HEK293 (cell line): ENCODE data around the gene NFYB.

Experiments
- TCF7L2 ChIP-seq: IDR thresholded peaks from 2 replicates; pipeline ENCODE4 v1.6.1; 2011; ENCODE audit warnings: low read depth, mild to moderate bottlenecking, inconsistent platforms, low read length, moderate library complexity, borderline replicate concordance
- ZNF174 ChIP-seq: fragments of 450-650 bp; formaldehyde crosslinking; IDR thresholded peaks from 2 replicates; pipeline ENCODE4 v1.5.0; 2017; ENCODE audit warnings: missing biosample characterization, mild to moderate bottlenecking, missing genetic modification characterization
- ZNF350 ChIP-seq: fragments of 450-650 bp; formaldehyde crosslinking; IDR thresholded peaks from 2 replicates; pipeline ENCODE4 v1.5.0; 2017; ENCODE audit warnings: missing biosample characterization, mild to moderate bottlenecking, missing genetic modification characterization
- TF ChIP-seq, protein P1 (sequence below): fragments of 450-650 bp; formaldehyde crosslinking; IDR thresholded peaks from 2 replicates; pipeline ENCODE4 v1.5.1; 2016; ENCODE audit warnings: missing biosample characterization, missing genetic modification characterization, borderline replicate concordance

DNA sequence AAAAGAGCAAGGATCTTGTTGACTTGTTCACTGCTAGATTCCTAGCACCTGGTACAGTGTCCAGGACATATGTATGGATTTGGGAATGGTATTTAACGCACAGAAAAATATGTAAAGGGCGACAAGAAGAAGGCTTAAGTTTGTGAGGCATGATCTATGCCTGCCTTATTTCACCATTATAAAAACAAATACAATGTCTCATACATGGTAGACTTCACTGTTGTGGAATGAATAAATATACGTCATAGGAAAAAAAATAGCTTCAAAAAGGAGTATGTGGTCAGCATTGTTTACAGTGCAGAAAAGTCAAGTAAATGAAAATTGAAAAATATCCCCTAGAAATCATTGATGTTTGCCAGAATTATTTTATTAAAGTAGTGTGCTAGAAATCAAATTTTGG is 43.7 kb downstream of the NFYB start:
- no peak for TF ChIP-seq ZNF174 (tag by site-specific recombination)
- no peak for TF ChIP-seq ZNF350
- TF ChIP-seq TCF7L2: no peak
- TF ChIP-seq, protein P1, sequence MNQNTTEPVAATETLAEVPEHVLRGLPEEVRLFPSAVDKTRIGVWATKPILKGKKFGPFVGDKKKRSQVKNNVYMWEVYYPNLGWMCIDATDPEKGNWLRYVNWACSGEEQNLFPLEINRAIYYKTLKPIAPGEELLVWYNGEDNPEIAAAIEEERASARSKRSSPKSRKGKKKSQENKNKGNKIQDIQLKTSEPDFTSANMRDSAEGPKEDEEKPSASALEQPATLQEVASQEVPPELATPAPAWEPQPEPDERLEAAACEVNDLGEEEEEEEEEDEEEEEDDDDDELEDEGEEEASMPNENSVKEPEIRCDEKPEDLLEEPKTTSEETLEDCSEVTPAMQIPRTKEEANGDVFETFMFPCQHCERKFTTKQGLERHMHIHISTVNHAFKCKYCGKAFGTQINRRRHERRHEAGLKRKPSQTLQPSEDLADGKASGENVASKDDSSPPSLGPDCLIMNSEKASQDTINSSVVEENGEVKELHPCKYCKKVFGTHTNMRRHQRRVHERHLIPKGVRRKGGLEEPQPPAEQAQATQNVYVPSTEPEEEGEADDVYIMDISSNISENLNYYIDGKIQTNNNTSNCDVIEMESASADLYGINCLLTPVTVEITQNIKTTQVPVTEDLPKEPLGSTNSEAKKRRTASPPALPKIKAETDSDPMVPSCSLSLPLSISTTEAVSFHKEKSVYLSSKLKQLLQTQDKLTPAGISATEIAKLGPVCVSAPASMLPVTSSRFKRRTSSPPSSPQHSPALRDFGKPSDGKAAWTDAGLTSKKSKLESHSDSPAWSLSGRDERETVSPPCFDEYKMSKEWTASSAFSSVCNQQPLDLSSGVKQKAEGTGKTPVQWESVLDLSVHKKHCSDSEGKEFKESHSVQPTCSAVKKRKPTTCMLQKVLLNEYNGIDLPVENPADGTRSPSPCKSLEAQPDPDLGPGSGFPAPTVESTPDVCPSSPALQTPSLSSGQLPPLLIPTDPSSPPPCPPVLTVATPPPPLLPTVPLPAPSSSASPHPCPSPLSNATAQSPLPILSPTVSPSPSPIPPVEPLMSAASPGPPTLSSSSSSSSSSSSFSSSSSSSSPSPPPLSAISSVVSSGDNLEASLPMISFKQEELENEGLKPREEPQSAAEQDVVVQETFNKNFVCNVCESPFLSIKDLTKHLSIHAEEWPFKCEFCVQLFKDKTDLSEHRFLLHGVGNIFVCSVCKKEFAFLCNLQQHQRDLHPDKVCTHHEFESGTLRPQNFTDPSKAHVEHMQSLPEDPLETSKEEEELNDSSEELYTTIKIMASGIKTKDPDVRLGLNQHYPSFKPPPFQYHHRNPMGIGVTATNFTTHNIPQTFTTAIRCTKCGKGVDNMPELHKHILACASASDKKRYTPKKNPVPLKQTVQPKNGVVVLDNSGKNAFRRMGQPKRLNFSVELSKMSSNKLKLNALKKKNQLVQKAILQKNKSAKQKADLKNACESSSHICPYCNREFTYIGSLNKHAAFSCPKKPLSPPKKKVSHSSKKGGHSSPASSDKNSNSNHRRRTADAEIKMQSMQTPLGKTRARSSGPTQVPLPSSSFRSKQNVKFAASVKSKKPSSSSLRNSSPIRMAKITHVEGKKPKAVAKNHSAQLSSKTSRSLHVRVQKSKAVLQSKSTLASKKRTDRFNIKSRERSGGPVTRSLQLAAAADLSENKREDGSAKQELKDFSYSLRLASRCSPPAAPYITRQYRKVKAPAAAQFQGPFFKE (tag by site-specific recombination): no peak
